Kidney tubule cell (primary cell): ENCODE data around the gene TMBIM6.

Source experiments
- DNase-seq: peaks from one replicate; pipeline ENCODE4 v3.0.0-alpha.2; 2018; ENCODE audit warnings: low spot score

The TMBIM6 gene

DNA sequence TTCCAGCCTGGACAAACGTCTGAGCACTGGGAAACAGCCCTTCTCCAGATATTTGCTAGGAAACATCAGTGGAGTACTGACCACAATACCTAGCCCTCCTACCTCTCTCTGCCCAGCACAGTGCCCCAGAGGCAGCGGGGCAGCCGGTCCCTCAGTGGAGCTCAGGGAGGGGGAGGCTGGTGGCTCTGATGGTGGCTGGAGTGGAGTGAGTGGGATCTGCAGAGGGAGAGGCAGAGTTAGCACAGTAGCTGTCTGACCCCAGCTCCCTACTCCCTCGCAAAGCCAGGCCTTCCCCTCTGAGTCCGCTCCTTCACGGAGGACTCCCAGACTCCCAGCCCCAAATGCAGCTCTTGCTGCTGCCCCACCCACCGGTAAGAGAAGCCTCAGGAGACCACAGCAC lies 56.9 kb downstream of the TMBIM6 start:
- no peak for DNase-seq

DNA sequence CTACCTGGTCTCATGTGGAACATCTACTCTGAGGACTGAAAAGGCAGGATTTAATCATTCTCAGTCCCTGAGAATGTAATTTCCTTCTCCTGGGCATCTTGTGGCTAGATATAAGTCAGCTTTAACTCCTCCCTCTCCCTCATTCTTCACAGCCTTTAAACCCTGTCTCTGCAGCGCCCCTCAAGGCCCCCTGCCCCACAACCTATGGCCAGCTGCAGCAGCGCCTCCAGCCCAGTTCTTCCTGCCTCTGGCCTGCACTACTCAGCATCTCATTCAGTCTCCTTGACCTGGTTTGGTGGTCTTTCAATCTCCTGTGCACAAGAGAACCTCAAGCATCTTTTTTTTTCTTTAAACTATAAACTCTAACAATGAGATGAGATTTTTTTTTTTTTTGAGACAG lies 57.6 kb downstream of the TMBIM6 start:
- no peak for DNase-seq

DNA sequence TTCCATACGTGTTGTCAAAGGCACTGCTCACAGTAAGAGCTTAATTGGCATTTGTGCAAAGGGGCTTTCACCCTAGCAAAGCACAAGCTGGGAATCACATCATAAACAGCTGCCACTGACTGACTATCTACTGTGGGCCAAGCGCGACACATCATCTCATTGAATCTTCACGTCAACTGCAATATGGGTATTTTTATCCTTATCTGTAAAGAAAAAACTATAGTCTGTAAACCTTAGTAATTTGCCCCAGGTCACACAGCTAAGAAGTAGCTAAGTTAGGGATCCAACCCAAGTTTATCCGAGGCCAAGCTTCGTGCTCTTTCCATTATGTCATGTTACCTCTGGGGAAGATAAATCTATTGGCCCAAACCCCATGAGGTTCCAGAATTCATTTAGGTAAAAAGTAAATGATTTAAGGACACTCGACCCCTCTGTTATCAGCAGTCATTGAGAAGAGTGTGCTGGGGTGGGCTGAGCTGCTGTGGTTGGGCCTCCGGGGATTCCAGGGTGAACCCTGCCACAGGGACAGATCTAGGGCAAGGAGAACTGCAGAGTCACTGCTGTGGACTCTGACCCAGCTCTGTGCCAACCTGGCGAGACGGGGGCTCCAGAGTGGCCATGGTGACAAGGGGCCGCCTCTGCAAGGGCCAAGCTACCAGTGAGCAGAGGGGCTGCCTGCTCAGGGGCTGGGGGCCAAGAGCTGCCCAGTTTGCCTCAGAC lies 59.2 kb downstream of the TMBIM6 start:
- no peak for DNase-seq

DNA sequence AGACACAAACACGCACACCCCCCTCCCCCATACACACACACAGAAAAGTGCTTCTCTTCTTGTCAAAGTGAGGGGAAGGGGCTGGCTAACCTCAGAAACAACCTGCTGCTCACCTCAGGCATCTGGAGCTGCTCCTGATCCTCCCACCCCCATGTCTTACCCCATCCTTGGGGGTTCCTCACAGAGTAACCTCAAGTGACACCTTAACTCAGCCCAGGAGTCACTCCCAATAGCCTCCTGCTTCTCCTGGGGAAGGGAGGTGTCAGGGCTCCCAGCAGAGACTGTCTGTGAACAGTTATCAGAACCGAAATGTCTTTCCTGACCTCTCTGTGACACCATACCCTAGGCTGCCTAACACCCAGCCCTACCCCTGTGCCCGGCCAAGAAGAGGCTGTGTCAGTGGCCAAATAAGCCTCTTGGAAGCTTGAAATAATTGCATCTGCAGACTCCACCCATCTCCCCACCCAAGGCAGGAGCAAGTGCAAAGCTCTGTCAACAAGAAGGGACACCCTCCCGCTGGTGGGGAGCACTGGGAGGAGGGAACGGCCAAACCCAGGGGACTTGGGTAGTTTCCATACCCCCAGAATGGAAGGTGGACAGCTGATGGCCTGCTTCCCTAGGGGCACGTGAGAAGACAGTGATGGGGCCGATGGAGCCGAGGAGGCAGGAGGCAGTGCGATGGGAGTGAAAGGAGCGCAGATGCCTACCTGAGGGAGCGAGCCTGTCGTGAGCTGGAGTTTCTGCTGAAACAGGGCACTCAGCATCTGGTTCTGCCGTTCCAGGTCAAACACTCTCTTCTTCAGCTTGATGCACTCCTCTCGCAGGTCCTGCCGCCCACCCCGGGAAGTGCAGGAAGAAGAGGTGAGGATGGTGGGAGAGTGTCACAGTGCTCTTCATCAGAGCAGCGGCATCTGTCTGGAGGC lies 60.0 kb downstream of the TMBIM6 start:
- no peak for DNase-seq

DNA sequence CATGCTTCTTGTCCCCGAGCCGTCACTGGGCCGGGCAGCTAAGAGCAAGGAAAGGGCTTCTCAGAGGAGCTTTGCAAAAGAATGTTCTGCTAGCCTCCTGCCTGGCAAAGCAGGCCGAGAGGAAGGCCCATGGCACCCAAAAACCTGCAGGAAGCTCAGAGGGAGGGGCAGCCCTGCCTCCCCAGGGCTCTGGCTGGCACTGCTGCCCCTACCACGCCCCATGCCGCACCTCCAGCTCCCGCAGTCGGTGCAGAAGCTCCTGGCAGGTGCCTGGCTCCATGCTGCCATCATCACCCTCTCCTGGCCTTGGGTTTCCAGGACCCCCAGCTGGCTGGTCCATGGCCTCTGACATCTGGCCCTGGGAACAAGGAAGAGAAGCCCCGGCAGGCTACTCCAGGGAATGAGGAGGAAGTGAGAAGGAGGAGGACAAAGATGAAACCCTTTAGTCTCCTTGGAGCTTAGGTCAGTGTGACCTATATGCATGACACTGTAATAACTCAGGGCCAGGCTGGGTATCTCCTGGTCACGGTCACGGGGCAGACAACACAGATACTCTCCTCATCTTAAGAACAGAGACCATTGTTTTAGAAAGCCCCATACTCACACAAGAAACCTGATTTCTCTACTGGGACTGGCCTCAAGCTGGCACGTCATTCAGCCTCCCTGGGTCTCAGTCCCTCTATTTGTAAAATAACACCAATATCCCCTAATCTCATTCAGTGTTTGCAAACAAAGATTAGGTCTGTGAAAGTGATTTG lies 62.5 kb downstream of the TMBIM6 start:
- DNase-seq, result no peak

DNA sequence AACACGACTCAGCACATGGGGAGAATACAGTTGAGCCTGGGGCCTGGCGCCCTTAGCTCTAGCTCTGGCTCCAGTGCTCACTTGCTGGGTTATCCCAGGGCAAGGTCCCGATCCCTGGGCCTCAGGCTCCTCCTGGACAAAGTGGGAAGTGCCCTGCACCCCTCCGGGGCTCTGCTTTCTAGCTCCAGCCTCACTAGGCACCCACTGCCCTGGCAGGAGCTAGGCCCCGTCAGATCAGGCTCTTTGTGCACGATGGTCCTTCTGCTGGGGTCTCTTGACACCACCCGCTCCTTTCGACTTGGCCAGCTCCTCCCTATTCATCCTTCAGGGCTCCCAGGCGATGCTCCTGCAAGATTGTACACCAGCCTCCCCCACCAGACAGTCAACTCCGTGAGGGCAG lies 63.5 kb downstream of the TMBIM6 start:
- no peak for DNase-seq

DNA sequence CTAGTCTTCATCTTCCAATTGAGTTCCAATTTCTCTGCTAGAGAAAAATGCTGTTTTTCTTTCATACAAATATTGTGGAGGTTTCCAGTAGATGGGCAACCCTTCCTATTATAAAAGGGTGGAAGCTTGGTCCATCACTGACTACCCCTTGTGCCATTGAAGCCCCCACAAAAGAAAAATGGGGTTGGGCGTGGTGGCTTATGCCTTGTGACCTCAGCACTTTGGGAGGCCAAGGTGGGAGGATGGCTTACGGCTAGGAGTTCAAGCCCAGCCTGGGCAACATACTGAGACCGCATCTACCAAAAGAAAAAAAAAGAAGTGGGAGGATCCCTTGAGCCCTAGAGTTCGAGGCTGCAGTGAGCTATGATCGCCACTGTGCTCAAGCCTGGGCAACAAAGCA lies 64.1 kb downstream of the TMBIM6 start:
- no peak for DNase-seq

DNA sequence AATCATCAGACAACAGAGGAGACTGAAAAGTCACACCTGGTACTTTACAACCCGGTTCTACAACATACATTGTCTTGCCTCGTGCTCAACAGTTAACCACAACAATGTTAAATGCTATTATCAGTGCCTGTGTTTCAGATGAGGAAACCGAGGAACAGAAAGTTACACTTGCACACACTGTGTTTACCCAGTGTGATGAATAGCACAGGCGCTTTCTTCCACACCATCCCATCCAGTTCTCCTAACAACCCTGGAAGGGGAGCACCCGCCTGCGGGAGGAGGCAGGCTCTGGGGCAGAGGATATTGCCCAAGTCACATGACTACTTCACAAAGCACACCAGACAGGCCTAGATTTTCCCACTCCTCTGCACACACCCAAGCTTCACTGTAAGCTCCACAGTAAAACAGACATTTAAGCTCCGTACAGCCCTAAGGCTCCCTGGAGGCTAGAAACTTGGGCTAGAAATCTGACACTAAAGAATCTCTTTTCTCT lies 65.0 kb downstream of the TMBIM6 start:
- no peak for DNase-seq

DNA sequence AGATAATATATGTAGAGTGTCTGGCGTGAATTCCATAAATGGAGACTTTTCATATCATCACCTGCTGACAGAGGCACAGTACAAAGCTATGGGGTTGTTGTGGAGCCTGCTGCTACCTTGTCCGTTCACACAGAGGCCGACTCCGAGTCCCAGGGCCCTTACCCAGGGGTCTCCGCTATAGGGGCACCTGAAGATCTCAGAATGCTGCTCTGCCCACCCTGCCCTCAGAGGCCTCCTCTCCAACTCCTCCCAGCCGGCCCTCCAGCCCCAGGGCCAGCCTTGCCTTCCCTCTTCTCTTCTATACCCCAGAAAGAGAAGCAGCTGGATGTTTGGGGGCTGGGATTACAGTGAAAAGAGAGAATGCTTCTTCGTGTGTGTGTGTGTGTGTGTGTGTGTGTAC lies 65.5 kb downstream of the TMBIM6 start:
- DNase-seq, result no peak

DNA sequence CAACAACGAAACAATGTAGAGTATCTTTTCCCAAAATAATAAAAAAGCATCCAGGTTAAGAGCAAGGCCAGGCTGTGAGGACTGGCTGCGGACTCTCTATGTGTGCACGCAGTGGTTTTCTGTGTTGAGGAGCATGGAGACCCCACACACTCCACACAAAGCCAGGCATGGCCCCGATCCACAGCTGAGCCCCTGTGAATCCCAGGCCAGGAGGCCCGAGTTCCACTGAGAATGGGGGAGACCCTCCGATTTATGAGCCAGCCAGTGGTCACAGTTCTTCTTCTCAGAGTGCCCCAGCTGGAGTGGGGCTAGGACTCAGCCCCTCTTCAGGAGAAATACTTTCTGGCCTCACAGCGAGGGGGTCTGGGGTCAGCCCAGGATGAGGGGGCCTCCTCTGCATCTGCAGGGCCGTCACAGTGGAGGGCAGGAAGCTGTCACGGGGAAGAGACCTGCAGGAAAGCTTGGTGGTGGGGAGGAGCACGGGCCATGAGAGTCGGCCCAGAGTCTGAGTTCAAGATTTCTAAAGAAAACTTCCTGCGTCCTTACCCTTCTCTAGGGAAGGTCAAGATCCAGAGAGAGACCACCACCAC lies 66.7 kb downstream of the TMBIM6 start:
- DNase-seq, result no peak

DNA sequence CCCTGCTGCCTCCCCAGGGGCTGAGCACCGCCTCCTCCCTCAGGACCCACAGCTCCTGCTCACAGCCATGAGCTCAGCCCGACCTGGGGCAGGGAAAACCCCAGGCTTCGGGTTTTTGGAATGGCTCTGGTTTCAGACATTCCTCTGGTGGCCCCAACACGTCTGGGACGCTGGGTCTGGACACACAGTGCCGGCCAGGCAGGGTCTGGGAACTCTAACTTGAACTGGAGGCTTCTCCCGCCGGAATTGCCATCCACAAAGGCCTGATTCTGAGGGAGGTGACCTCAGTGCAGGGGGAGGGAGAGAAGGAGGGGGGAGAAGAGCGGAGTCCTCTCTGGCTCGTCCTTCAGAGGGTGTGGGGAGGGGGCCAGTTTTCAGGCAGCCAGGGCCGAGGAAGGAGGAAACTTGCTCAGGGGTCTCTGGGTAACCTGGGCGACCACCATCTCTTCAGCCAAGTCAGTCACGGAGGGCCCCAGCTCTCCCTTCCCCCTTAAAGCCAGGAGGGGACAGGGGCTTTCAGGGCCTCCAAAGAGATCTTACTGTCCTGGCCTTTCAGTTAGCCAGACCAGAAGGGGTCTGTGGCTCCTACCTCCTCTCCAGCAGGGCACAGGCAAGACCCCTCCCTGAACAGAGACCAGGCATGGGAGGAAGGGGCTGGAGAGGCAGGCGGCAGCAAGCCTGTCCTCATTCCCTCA lies 67.5 kb downstream of the TMBIM6 start:
- no peak for DNase-seq

DNA sequence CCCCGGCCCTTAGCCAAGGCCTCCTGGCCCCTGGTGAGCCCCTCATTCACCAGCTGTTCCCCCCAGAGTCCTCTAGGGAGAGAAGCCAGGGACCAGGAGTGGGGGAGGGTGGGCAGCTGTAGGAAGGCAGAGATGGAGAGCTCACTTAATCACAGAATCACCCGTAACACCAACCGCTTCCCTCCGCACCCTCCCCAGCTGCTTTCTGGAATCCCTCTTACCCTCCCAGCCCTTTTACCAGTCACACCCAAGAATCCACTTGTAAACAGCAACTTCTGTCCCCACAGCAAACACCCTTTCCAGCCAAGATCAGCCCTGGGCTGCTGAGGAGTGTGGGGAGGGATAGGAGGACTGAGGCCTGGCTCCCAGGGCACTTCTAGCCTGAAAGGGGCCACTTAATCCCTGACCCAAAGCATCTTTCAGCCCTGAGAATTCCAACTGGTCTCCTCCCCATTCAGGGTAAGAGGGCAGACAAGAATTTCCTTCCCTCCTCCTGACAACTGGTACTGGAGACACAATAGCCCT lies 68.1 kb downstream of the TMBIM6 start:
- no peak for DNase-seq

DNA sequence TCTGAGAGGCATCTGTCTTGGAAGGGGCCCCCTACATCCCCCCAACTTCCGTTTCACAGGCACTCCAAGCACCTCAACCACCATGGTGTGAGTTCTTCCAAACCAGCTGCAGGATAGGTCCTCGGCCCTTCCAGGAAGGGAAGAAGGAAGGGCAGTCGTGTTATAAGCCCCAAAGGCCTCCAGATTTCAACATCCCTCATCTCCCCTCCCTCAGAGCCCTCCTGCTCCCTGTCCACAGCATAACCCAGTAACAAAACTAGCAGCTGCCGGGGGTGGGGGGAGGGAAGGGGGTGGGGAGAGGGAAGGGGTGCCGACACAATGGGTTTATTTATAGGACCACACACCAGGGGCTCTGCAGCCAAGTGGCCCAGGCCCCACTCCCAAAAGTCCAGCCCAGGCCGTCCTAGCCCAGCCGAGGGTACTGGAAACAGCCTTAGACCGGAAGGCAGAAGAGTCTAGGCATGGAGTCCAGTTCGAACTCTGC lies 68.6 kb downstream of the TMBIM6 start:
- no peak for DNase-seq

DNA sequence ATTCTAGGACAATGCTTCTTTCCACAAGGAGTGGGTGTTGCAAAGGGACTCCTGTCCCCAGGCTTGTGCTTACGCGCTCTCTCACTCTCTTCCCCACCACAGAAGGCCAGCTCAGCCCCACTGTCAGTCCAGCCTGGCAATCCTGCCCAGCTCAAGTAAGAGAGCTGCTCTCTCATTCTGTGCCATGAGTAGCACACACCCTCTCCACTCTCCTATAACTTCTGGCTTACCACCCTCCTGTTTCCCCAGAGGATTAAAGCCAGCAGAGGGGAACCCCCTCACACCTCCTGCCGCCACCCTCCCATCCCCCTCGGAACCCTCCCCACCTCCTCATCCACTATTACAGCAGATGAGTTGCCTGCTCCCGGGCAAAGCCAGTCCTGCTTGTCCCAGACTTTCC lies 69.8 kb downstream of the TMBIM6 start:
- DNase-seq, result no peak

DNA sequence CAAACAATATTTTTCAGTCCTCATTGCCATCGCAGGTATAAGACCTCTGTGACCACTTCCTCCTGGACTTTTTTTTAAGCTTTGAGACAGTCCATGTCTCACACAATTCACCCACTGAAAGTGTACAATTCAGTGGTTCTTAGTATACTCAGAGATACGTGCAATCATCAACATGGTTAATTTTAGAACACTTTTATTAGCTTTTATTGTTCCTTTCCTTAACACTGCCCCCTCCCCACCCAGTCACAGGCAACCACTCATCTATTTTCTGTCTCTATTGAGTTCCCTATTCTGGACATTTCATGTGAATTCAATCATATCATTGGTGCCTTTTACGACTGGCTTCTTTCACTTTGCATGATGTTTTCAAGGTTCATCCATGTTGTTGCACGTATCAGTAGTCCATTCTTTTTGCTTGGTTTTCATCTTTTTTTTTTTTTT lies 70.6 kb downstream of the TMBIM6 start:
- DNase-seq, result no peak

DNA sequence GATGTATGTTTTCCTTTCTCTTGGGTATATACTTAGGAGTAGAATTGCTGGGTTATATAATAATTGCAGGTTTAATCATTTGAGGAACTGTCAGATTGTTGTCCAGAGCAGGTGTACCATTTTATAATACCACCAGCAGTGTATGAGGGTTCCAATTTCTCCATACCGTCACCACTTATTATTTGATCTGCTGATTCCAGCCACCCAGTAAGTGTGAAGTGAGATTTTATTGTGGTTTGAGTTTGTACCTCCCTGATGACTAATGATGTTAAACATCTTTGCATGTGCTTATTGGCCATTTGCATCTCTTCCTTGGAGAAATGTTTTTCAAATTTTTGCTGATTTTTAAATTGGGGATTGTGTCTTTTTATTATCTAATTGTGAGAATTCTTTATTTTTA lies 71.8 kb downstream of the TMBIM6 start:
- peak; percentile 66 for DNase-seq
